Prostate gland (tissue), 2 donors: Measurements from ENCODE around the gene FBN2.

Source experiments
- CTCF ChIP-seq, 4 experiments: fragments of 200-600 bp in 2 of 4; fragments of 450-650 bp in 2 of 4; sonication (generic) in 2 of 4; IDR thresholded peaks; 1 replicate in 3 of 4; 2 replicates in 1 of 4; pipeline ENCODE4 v1.5.1; 2016 to 2019; ENCODE audit warnings: antibody characterized with exemption in 4 of 4, mild to moderate bottlenecking in 2 of 4, moderate library complexity in 2 of 4
- POLR2A ChIP-seq: fragments of 450-650 bp; IDR thresholded peaks from one replicate; pipeline ENCODE4 v1.6.1; 2016; ENCODE audit warnings: antibody characterized with exemption, mild to moderate bottlenecking
- POLR2AphosphoS5 ChIP-seq: sonication (generic); formaldehyde crosslinking; IDR thresholded peaks from one replicate; pipeline ENCODE4 v1.6.1; 2017; ENCODE audit warnings: antibody characterized with exemption

- no peak for TF ChIP-seq CTCF (IDR thresholded peaks at IDR 0.05)
- no peak for TF ChIP-seq POLR2AphosphoS5
- no peak for TF ChIP-seq POLR2A
Measured at GRCh38 chr5:128490761-128491160, 47.3 kb downstream of the FBN2 start.
